ENCODE measurements around the gene GALNTL6.

Gene GALNTL6

GRCh38 chr4:172220679-172221078, 407.5 kb downstream of the GALNTL6 start:
- DNase-seq (ENCODE audit: low read depth) = no peak

- DNase-seq (ENCODE audit: low read depth) = no peak
Measured at GRCh38 chr4:172225457-172225856, 412.3 kb downstream of the GALNTL6 start.

GRCh38 chr4:172232966-172233365, 419.8 kb downstream of the GALNTL6 start:
- no peak for DNase-seq (ENCODE audit: low read depth)

GRCh38 chr4:172243551-172243950, 430.3 kb downstream of the GALNTL6 start:
- no peak for DNase-seq (ENCODE audit: low read depth)

GRCh38 chr4:172245516-172245915, 432.3 kb downstream of the GALNTL6 start:
- no peak for DNase-seq (ENCODE audit: low read depth)

- DNase-seq (ENCODE audit: low read depth) = no peak
Measured at GRCh38 chr4:172253409-172253808, 440.2 kb downstream of the GALNTL6 start.

- DNase-seq (ENCODE audit: low read depth) = no peak
Measured at GRCh38 chr4:172256820-172257219, 443.6 kb downstream of the GALNTL6 start.

- DNase-seq (ENCODE audit: low read depth) = no peak
Measured at GRCh38 chr4:172270397-172270796, 457.2 kb downstream of the GALNTL6 start.

- no peak for DNase-seq (ENCODE audit: low read depth)
Measured at GRCh38 chr4:172287117-172287516, 473.9 kb downstream of the GALNTL6 start.

GRCh38 chr4:172305698-172306097, 492.5 kb downstream of the GALNTL6 start:
- no peak for DNase-seq (ENCODE audit: low read depth)

GRCh38 chr4:172308078-172308477, 494.9 kb downstream of the GALNTL6 start:
- DNase-seq (ENCODE audit: low read depth) = no peak

- DNase-seq (ENCODE audit: low read depth) = no peak
Measured at GRCh38 chr4:172311682-172312081, 498.5 kb downstream of the GALNTL6 start.

GRCh38 chr4:172323288-172323687, 510.1 kb downstream of the GALNTL6 start:
- no peak for DNase-seq (ENCODE audit: low read depth)

- DNase-seq (ENCODE audit: low read depth) = no peak
Measured at GRCh38 chr4:172344308-172344938, 531.2 kb downstream of the GALNTL6 start.

- DNase-seq (ENCODE audit: low read depth) = no peak
Measured at GRCh38 chr4:172348426-172348825, 535.2 kb downstream of the GALNTL6 start.

GRCh38 chr4:172352356-172352755, 539.2 kb downstream of the GALNTL6 start:
- no peak for DNase-seq (ENCODE audit: low read depth)

GRCh38 chr4:172356016-172356415, 542.8 kb downstream of the GALNTL6 start:
- peak; percentile 5 for DNase-seq (ENCODE audit: low read depth)

GRCh38 chr4:172357006-172357540, 543.9 kb downstream of the GALNTL6 start:
- DNase-seq (ENCODE audit: low read depth) = no peak

- no peak for DNase-seq (ENCODE audit: low read depth)
Measured at GRCh38 chr4:172362569-172362968, 549.4 kb downstream of the GALNTL6 start.

- DNase-seq (ENCODE audit: low read depth) = no peak
Measured at GRCh38 chr4:172369471-172369959, 556.3 kb downstream of the GALNTL6 start.

GRCh38 chr4:172377486-172378140, 564.4 kb downstream of the GALNTL6 start:
- DNase-seq (ENCODE audit: low read depth) = no peak

GRCh38 chr4:172379834-172380233, 566.6 kb downstream of the GALNTL6 start:
- DNase-seq (ENCODE audit: low read depth) = no peak

- DNase-seq (ENCODE audit: low read depth) = no peak
Measured at GRCh38 chr4:172390331-172390730, 577.1 kb downstream of the GALNTL6 start.
